GM23338 (cell line): Measurements from ENCODE around the gene UBC.

Experiments used
- CREB1 ChIP-seq: fragments of 250-450 bp; sonication (Bioruptor Pico); IDR thresholded peaks from 2 replicates; pipeline ENCODE4 v1.5.0; 2020; ENCODE audit warnings: low read depth, mild to moderate bottlenecking, moderate library complexity
- EZH2 ChIP-seq: fragments of 200-600 bp; sonication (generic); IDR thresholded peaks from one replicate; pipeline ENCODE4 v1.8.0; 2017; ENCODE audit warnings: antibody characterized with exemption, mild to moderate bottlenecking, low read depth; ENCODE audit not compliant: unreplicated experiment
- EZH2phosphoT487 ChIP-seq: fragments of 200-600 bp; sonication (generic); IDR thresholded peaks from one replicate; pipeline ENCODE4 v1.8.1; 2018; ENCODE audit warnings: antibody characterized with exemption; ENCODE audit not compliant: unreplicated experiment
- JUNB ChIP-seq: IDR thresholded peaks from one replicate; pipeline ENCODE4 v1.6.1; 2016; ENCODE audit warnings: antibody characterized with exemption; ENCODE audit not compliant: unreplicated experiment
- POLR2AphosphoS5 ChIP-seq: IDR thresholded peaks from 2 replicates; pipeline ENCODE4 v1.6.1; 2016; ENCODE audit warnings: antibody characterized with exemption, low read depth
- ZNF114 ChIP-seq: fragments of 250-450 bp; sonication (Bioruptor Pico); IDR thresholded peaks from 2 replicates; pipeline ENCODE4 v1.5.0; 2020; ENCODE audit warnings: mild to moderate bottlenecking, moderate library complexity
- ZNF331 ChIP-seq: fragments of 250-450 bp; sonication (Bioruptor Pico); IDR thresholded peaks from 2 replicates; pipeline ENCODE4 v1.5.0; 2020; ENCODE audit warnings: low read depth, mild to moderate bottlenecking, moderate library complexity
- TF ChIP-seq, protein P1 (sequence below), 2 experiments: fragments of 200-600 bp in 1 of 2; sonication (generic) in 1 of 2; conservative IDR thresholded peaks; 2 replicates each; pipeline versions ENCODE4 v1.5.1 to v1.6.1; 2016 to 2017; ENCODE audit warnings: antibody characterized with exemption in 2 of 2, low read depth in 2 of 2, mild to moderate bottlenecking in 2 of 2, moderate library complexity in 1 of 2
- TF ChIP-seq, protein P2 (sequence below): IDR thresholded peaks from one replicate; pipeline ENCODE4 v1.6.1; 2018; ENCODE audit warnings: antibody characterized with exemption; ENCODE audit not compliant: unreplicated experiment
- TF ChIP-seq, protein P3 (sequence below): IDR thresholded peaks from 2 replicates; pipeline ENCODE4 v1.6.1; 2016; ENCODE audit warnings: antibody characterized with exemption

DNA sequence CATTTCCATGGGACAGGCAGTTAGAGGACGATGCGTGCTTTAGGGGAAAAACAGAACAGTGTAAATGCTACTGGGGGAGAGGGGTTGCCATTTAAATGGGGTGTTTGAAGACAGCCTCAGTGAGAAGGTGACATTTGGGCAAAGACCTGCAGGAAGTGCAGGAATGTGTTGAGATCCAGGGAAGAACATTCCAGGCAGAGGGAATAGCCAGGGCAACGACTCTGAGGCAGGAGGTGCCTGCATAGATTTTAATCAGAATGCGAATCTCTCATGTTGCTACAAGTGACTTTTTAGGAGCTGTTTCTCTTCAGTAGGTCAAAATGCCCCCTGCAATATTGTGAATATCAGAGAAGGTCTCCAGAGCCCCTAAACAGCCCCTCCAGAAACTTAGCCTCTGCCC is 43.2 kb downstream of the UBC start:
- TF ChIP-seq POLR2AphosphoS5 = no peak
- TF ChIP-seq, protein P1, sequence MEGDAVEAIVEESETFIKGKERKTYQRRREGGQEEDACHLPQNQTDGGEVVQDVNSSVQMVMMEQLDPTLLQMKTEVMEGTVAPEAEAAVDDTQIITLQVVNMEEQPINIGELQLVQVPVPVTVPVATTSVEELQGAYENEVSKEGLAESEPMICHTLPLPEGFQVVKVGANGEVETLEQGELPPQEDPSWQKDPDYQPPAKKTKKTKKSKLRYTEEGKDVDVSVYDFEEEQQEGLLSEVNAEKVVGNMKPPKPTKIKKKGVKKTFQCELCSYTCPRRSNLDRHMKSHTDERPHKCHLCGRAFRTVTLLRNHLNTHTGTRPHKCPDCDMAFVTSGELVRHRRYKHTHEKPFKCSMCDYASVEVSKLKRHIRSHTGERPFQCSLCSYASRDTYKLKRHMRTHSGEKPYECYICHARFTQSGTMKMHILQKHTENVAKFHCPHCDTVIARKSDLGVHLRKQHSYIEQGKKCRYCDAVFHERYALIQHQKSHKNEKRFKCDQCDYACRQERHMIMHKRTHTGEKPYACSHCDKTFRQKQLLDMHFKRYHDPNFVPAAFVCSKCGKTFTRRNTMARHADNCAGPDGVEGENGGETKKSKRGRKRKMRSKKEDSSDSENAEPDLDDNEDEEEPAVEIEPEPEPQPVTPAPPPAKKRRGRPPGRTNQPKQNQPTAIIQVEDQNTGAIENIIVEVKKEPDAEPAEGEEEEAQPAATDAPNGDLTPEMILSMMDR (conservative IDR thresholded peaks at IDR 0.05; ENCODE audit: low read depth in 2 of 2) = no peak
- TF ChIP-seq, protein P2, sequence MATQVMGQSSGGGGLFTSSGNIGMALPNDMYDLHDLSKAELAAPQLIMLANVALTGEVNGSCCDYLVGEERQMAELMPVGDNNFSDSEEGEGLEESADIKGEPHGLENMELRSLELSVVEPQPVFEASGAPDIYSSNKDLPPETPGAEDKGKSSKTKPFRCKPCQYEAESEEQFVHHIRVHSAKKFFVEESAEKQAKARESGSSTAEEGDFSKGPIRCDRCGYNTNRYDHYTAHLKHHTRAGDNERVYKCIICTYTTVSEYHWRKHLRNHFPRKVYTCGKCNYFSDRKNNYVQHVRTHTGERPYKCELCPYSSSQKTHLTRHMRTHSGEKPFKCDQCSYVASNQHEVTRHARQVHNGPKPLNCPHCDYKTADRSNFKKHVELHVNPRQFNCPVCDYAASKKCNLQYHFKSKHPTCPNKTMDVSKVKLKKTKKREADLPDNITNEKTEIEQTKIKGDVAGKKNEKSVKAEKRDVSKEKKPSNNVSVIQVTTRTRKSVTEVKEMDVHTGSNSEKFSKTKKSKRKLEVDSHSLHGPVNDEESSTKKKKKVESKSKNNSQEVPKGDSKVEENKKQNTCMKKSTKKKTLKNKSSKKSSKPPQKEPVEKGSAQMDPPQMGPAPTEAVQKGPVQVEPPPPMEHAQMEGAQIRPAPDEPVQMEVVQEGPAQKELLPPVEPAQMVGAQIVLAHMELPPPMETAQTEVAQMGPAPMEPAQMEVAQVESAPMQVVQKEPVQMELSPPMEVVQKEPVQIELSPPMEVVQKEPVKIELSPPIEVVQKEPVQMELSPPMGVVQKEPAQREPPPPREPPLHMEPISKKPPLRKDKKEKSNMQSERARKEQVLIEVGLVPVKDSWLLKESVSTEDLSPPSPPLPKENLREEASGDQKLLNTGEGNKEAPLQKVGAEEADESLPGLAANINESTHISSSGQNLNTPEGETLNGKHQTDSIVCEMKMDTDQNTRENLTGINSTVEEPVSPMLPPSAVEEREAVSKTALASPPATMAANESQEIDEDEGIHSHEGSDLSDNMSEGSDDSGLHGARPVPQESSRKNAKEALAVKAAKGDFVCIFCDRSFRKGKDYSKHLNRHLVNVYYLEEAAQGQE = no peak
- TF ChIP-seq, protein P3, sequence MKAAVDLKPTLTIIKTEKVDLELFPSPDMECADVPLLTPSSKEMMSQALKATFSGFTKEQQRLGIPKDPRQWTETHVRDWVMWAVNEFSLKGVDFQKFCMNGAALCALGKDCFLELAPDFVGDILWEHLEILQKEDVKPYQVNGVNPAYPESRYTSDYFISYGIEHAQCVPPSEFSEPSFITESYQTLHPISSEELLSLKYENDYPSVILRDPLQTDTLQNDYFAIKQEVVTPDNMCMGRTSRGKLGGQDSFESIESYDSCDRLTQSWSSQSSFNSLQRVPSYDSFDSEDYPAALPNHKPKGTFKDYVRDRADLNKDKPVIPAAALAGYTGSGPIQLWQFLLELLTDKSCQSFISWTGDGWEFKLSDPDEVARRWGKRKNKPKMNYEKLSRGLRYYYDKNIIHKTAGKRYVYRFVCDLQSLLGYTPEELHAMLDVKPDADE = no peak
- no peak for TF ChIP-seq CREB1 (CRISPR knock-in tag)
- no peak for TF ChIP-seq ZNF331 (CRISPR knock-in tag)
- TF ChIP-seq EZH2phosphoT487 = no peak
- TF ChIP-seq EZH2 = no peak
- TF ChIP-seq JUNB = no peak
- no peak for TF ChIP-seq ZNF114 (CRISPR knock-in tag)
